ENCODE data around the gene AKIRIN1. TPM values are rescaled to one million over a fixed set of nuclear protein-coding genes. Genes with fewer than 3 reads are reported as not detected.
A peak's percentile ranks its signal among the peaks of the same experiment; 100 is the strongest.

AKIRIN1 gene
- total RNA-seq, 2 donors from 2014 or later: 44.8 to 46.4 TPM

GRCh38 chr1:39034114-39034654 is 43.1 kb downstream of the AKIRIN1 start:
- H3K36me3 ChIP-seq: peaks cover 89% of the 10 kb centered on the region
- TF ChIP-seq, protein P1, sequence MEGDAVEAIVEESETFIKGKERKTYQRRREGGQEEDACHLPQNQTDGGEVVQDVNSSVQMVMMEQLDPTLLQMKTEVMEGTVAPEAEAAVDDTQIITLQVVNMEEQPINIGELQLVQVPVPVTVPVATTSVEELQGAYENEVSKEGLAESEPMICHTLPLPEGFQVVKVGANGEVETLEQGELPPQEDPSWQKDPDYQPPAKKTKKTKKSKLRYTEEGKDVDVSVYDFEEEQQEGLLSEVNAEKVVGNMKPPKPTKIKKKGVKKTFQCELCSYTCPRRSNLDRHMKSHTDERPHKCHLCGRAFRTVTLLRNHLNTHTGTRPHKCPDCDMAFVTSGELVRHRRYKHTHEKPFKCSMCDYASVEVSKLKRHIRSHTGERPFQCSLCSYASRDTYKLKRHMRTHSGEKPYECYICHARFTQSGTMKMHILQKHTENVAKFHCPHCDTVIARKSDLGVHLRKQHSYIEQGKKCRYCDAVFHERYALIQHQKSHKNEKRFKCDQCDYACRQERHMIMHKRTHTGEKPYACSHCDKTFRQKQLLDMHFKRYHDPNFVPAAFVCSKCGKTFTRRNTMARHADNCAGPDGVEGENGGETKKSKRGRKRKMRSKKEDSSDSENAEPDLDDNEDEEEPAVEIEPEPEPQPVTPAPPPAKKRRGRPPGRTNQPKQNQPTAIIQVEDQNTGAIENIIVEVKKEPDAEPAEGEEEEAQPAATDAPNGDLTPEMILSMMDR (IDR thresholded peaks at IDR 0.05): no peak
- H3K4me3 ChIP-seq: no peak overlapping the region
- no peak overlapping the region for H3K27ac ChIP-seq
- H3K4me1 ChIP-seq: peaks cover 0 to 6% of the 10 kb centered on the region in 2 donors
- H3K27me3 ChIP-seq: no peaks in the 10 kb centered on the region
- H3K9me3 ChIP-seq: no peaks in the 10 kb centered on the region
- no peak for DNase-seq (ENCODE audit: low spot score)

DNA sequence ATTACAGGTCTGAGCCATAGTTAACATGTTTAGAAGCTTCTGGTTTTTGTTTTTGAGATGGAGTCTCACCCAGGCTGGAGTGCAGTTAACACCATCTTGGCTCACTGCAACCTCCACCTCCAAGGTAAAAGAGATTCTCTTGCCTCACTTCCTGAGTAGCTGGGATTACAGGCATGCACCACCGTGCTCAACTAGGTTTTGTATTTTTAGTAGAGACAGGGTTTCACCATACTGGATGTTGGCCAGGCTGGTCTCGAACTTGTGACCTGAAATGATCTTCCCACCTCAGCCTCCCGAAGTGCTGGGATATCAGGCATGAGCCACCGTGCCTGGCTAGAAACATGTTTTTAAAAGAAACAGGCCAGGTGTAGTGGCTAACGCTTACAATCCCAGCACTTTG is 45.6 kb downstream of the AKIRIN1 start:
- H3K4me3 ChIP-seq: no peak overlapping the region
- no peaks in the 10 kb centered on the region for H3K9me3 ChIP-seq
- peaks cover 71% of the 10 kb centered on the region for H3K36me3 ChIP-seq
- H3K27me3 ChIP-seq: no peaks in the 10 kb centered on the region
- TF ChIP-seq, protein P1 (IDR thresholded peaks at IDR 0.05): no peak
- H3K4me1 ChIP-seq: no peaks in the 10 kb centered on the region
- no peak overlapping the region for H3K27ac ChIP-seq
- no peak for DNase-seq (ENCODE audit: low spot score)

DNA sequence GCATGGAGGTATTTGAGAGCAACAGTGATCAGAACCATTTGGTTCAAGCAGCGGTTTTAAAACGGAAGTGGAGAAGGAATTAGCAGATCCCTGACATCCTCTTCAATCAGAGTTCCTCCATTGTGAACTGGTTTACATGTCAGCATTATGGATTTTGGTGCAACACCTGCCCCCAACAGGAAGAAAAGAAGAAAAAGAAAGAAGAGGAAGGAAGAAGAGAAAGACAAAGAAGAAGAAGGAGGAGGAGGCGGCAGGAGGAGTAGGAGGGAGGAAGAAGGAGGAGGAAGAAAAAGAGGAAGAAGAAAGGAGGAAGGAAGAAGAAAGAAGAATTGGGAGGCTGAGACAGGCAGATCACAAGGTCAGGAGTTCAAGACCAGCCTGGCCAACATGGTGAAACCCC is 52.4 kb downstream of the AKIRIN1 start:
- DNase-seq (ENCODE audit: low spot score): no peak
- Histone ChIP-seq H3K36me3 (peaks cover 30% of the 10 kb centered on the region), H3K4me1 (peaks cover 0 to 18% of the 10 kb centered on the region in 2 donors), H3K9me3 (no peaks in the 10 kb centered on the region), H3K27me3 (no peaks in the 10 kb centered on the region), H3K4me3 (no peak overlapping the region), H3K27ac (no peak overlapping the region)
- TF ChIP-seq, protein P1 (IDR thresholded peaks at IDR 0.05): no peak

DNA sequence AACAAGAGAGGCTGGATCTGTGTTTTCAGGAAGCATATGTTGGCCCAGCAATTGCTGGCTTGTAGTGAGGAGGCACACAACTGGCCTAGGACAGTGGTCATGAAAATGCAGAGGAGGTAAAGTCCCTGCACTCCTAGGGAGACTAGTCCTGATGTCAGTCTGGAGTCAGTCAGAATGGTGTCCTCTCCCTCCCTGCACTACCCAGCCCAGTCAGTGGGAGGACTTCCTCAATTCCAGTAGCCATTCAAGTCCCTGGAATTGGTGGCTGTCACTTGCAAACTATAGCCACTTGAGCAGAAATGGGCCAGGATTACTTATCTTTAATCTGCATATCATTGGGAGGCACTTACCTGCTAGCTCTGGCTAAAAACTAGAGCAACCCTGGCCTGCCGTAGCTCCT is 53.7 kb downstream of the AKIRIN1 start:
- no peak for DNase-seq (ENCODE audit: low spot score)
- H3K27ac ChIP-seq: no peak overlapping the region
- no peaks in the 10 kb centered on the region for H3K9me3 ChIP-seq
- peaks cover 26% of the 10 kb centered on the region for H3K36me3 ChIP-seq
- TF ChIP-seq, protein P1 (IDR thresholded peaks at IDR 0.05): no peak
- no peaks in the 10 kb centered on the region for H3K27me3 ChIP-seq
- H3K4me3 ChIP-seq: no peak overlapping the region
- H3K4me1 ChIP-seq: peaks cover 0 to 18% of the 10 kb centered on the region in 2 donors

- H3K36me3 ChIP-seq: peaks cover 26% of the 10 kb centered on the region
- H3K27ac ChIP-seq: no peak overlapping the region
- TF ChIP-seq, protein P1 (IDR thresholded peaks at IDR 0.05): no peak
- H3K9me3 ChIP-seq: no peaks in the 10 kb centered on the region
- DNase-seq (ENCODE audit: low spot score): no peak
- no peaks in the 10 kb centered on the region for H3K27me3 ChIP-seq
- peaks cover 0 to 18% of the 10 kb centered on the region in 2 donors for H3K4me1 ChIP-seq
- no peak overlapping the region for H3K4me3 ChIP-seq
Measured at GRCh38 chr1:39045231-39045630, 54.2 kb downstream of the AKIRIN1 start.

DNA sequence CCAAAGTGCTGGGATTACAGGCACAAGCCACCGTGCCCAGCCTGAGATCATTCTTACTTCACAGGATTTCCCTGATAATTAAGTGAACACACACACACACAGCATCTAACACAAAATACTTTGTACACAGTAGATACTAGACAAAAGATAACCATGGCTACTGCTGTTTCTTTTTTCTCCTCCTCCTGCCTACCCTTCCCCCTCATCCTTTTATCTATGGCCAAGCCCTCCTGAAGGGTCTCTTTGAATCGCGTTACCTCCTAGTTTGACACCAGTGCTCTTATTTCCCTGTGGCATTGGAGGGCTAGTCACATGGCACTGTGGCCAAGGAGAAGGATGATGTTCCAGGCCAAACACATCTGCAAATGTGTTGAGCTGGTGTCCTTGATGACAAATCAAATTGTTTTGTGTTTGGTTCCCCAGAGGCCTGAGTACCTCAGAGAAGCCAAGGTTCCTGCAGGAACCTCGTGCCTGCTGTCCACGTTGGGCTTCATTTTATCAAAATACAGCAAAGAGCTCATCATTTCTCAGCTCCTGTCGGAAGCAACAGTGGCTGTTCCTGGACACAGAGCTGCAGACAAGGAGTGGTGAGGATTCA is 55.6 kb downstream of the AKIRIN1 start:
- Histone ChIP-seq H3K36me3 (peaks cover 18% of the 10 kb centered on the region), H3K27me3 (no peaks in the 10 kb centered on the region), H3K9me3 (no peaks in the 10 kb centered on the region), H3K4me1 (peaks cover 0 to 18% of the 10 kb centered on the region in 2 donors), H3K27ac (peak overlapping the region; percentile 76 to 87), H3K4me3 (no peak overlapping the region)
- TF ChIP-seq, protein P1 (IDR thresholded peaks at IDR 0.05): no peak
- no peak for DNase-seq (ENCODE audit: low spot score)
